WERI-Rb-1 (cell line): ENCODE results near the gene PSKH1.
A peak's percentile ranks its signal among the peaks of the same experiment; 100 is the strongest.
"Not testable (repeated sequence)": the region's sequence is repeated elsewhere in the genome, so short reads cannot be mapped to it uniquely, and the experiment has no call there.

Experiments
- DNase-seq: peaks from one replicate; pipeline ENCODE4 v3.0.0-alpha.2; 2020
- H3K27ac ChIP-seq: fragments of 250-450 bp; sonication (Bioruptor Pico); 2 replicates; pipeline ENCODE4 v1.5.1; 2020; ENCODE audit warnings: mild to moderate bottlenecking, moderate library complexity
- H3K27me3 ChIP-seq: fragments of 250-450 bp; sonication (Bioruptor Pico); 2 replicates; pipeline ENCODE4 v1.5.1; 2021; ENCODE audit warnings: mild to moderate bottlenecking, low read depth, moderate library complexity; ENCODE audit not compliant: insufficient read depth, severe bottlenecking
- H3K36me3 ChIP-seq: fragments of 250-450 bp; sonication (Bioruptor Pico); 2 replicates; pipeline ENCODE4 v1.5.1; 2020; ENCODE audit warnings: mild to moderate bottlenecking, moderate library complexity
- H3K4me3 ChIP-seq: 2 replicates; pipeline ENCODE4 v1.5.1; 2011; ENCODE audit warnings: low read depth, mild to moderate bottlenecking, control low read depth, low read length
- H3K9me3 ChIP-seq: fragments of 250-450 bp; sonication (Bioruptor Pico); 2 replicates; pipeline ENCODE4 v1.5.1; 2021; ENCODE audit warnings: mild to moderate bottlenecking, moderate library complexity; ENCODE audit not compliant: severe bottlenecking
- TF ChIP-seq, protein P1 (sequence below): IDR thresholded peaks from 2 replicates; pipeline ENCODE4 v1.5.1; 2011; ENCODE audit warnings: low read depth, mild to moderate bottlenecking, control low read depth, inconsistent platforms, low read length

Gene PSKH1

DNA sequence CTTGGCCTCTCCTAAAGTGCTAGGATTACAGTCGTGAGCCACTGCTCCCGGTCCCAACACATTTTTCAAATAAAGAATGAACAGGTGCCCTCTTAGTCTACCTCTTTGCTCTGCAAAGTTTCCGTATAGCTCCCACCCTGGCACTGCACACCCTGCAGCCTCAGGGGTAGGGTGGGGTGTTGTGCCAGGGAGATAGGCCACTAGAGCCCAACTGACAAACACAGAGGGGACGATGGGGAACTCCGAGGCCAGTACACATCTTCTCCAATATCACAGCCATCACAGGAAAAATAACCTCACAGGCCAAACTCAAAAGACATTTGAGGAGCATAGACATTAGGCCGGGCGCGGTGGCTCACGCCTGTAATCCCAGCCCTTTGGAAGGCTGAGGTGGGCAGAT lies 78.1 kb downstream of the PSKH1 start:
- no peak overlapping the region for H3K4me3 ChIP-seq
- H3K27me3 ChIP-seq = no peaks in the 10 kb centered on the region
- no peak for DNase-seq
- TF ChIP-seq, protein P1, sequence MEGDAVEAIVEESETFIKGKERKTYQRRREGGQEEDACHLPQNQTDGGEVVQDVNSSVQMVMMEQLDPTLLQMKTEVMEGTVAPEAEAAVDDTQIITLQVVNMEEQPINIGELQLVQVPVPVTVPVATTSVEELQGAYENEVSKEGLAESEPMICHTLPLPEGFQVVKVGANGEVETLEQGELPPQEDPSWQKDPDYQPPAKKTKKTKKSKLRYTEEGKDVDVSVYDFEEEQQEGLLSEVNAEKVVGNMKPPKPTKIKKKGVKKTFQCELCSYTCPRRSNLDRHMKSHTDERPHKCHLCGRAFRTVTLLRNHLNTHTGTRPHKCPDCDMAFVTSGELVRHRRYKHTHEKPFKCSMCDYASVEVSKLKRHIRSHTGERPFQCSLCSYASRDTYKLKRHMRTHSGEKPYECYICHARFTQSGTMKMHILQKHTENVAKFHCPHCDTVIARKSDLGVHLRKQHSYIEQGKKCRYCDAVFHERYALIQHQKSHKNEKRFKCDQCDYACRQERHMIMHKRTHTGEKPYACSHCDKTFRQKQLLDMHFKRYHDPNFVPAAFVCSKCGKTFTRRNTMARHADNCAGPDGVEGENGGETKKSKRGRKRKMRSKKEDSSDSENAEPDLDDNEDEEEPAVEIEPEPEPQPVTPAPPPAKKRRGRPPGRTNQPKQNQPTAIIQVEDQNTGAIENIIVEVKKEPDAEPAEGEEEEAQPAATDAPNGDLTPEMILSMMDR = no peak
- no peaks in the 10 kb centered on the region for H3K36me3 ChIP-seq
- H3K27ac ChIP-seq = no peak overlapping the region
- no peaks in the 10 kb centered on the region for H3K9me3 ChIP-seq

- H3K27me3 ChIP-seq, DNase-seq, H3K27ac ChIP-seq, H3K36me3 ChIP-seq, H3K9me3 ChIP-seq, H3K4me3 ChIP-seq: not testable (repeated sequence)
Observed at GRCh38 chr16:67972285-67972684, 79.2 kb downstream of the PSKH1 start.

DNA sequence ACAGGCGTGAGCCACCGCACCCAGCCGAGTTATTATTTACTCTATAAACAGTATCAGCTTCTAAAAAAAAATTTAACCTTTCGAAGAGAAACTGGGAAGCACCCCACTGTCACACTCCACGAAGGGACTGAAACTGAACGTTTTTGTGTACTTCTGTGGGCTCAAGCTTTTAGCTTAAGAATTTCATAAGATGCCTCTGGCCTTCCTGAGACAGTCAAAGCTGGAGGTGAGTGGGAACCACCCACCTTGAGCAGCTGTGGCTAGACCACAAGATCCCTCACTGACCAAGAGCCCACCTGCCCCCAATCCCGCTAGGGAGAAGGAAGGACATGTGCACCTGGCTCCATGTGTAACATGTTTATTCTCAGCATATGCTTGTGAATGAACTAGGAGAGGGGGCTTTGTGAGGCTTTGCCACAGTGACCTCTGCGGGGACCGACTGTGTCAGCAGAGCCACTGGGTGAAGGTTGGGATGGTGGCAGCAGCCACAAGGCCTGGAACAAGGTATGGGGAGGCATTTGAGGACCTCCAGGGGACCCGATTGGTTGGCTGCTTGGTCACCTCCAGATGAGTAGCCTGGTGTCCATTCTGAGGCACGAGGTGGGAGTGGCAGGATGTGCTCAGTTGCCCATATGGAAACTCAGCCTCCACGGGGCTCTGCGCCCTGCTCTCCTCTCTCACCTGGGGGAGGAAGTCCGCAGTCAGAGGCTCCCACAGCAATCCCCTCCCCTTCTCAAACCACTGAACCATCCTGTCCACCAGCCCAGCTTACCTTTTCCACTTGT lies 82.5 kb downstream of the PSKH1 start:
- H3K27me3 ChIP-seq = no peaks in the 10 kb centered on the region
- H3K9me3 ChIP-seq = no peaks in the 10 kb centered on the region
- no peak for DNase-seq
- H3K4me3 ChIP-seq = no peak overlapping the region
- no peak overlapping the region for H3K27ac ChIP-seq
- no peaks in the 10 kb centered on the region for H3K36me3 ChIP-seq
- TF ChIP-seq, protein P1 = no peak

GRCh38 chr16:67976205-67976604 lies 83.2 kb downstream of the PSKH1 start:
- Histone ChIP-seq H3K27me3 (no peaks in the 10 kb centered on the region), H3K9me3 (no peaks in the 10 kb centered on the region), H3K4me3 (no peak overlapping the region), H3K36me3 (no peaks in the 10 kb centered on the region), H3K27ac (no peak overlapping the region)
- TF ChIP-seq, protein P1 = no peak
- DNase-seq = peak; percentile 30

GRCh38 chr16:67977005-67977404 lies 84.0 kb downstream of the PSKH1 start:
- Histone ChIP-seq H3K9me3 (no peaks in the 10 kb centered on the region), H3K4me3 (no peak overlapping the region), H3K36me3 (no peaks in the 10 kb centered on the region), H3K27me3 (no peaks in the 10 kb centered on the region), H3K27ac (no peak overlapping the region)
- no peak for DNase-seq
- TF ChIP-seq, protein P1 = no peak

GRCh38 chr16:67977469-67978227 lies 84.6 kb downstream of the PSKH1 start:
- Histone ChIP-seq H3K27ac (no peak overlapping the region), H3K36me3 (no peaks in the 10 kb centered on the region), H3K4me3 (no peak overlapping the region), H3K9me3 (no peaks in the 10 kb centered on the region), H3K27me3 (no peaks in the 10 kb centered on the region)
- TF ChIP-seq, protein P1 = no peak
- DNase-seq = no peak
